Activated CD4-positive, alpha-beta T cell treated with anti-CD3 and anti-CD28 coated beads, Interleukin-2, amount 10 ng/mL, durations not matched to agents 7 days and 5 days (primary cell): Measurements from ENCODE around the gene MACF1. TPM values are rescaled to one million over a fixed set of nuclear protein-coding genes. Genes with fewer than 3 reads are reported as not detected.

Experiments used
- CTCF ChIA-PET: fragments of 350-600 bp; sonication (Branson Sonifier 250); formaldehyde crosslinking; loops from one replicate; lab custom pipeline; 2021; ENCODE audit warnings: antibody characterized with exemption; lab: Charles Lee
- POLR2A ChIA-PET: fragments of 350-600 bp; sonication (Branson Sonifier 250); formaldehyde crosslinking; loops from one replicate; lab custom pipeline; 2021; ENCODE audit warnings: antibody characterized with exemption; lab: Charles Lee
- DNase-seq: peaks from one replicate; pipeline ENCODE4 v3.0.0-alpha.2; 2020
- H3K27ac Mint-ChIP-seq: one replicate; pipeline ENCODE4 v1.8.0; 2021; ENCODE audit warnings: mild to moderate bottlenecking, moderate library complexity, mixed read lengths
- H3K27me3 Mint-ChIP-seq: one replicate; pipeline ENCODE4 v1.8.0; 2021; ENCODE audit warnings: mixed read lengths
- H3K36me3 Mint-ChIP-seq: one replicate; pipeline ENCODE4 v1.8.0; 2021; ENCODE audit warnings: low read depth, mixed read lengths
- H3K4me1 Mint-ChIP-seq: one replicate; pipeline ENCODE4 v1.8.0; 2021; ENCODE audit warnings: mixed read lengths
- H3K4me3 Mint-ChIP-seq: one replicate; pipeline ENCODE4 v1.8.0; 2021; ENCODE audit warnings: mild to moderate bottlenecking, moderate library complexity, mixed read lengths
- H3K9me3 Mint-ChIP-seq: one replicate; pipeline ENCODE4 v1.8.0; 2021; ENCODE audit warnings: mixed read lengths
- total RNA-seq, 2 experiments: library from RNA; stranded (reverse); gene quantifications; one replicate each; pipeline ENCODE4 v1.2.3, GENCODE V29; 2021

The MACF1 gene
- total RNA-seq, 2 experiments from 2014 or later: 375 to 395 TPM

- CTCF ChIA-PET: interaction anchor here (0.6 to 4.6 kb wide), 21 partner anchors 9 to 159 kb away, joined by 3 to 44 read pairs (median 4); no protein-coding TSS in a partner anchor
- no peak overlapping the region for H3K27ac Mint-ChIP-seq
- H3K4me1 Mint-ChIP-seq: peaks cover 38% of the 10 kb centered on the region
- no peaks in the 10 kb centered on the region for H3K9me3 Mint-ChIP-seq
- H3K36me3 Mint-ChIP-seq: peaks cover 40% of the 10 kb centered on the region
- DNase-seq: peak; percentile 65
- H3K4me3 Mint-ChIP-seq: no peak overlapping the region
- POLR2A ChIA-PET: interaction anchor here (0.6 to 1.0 kb wide), 2 partner anchors 16 to 53 kb away, joined by 3 to 4 read pairs; no protein-coding TSS in a partner anchor
- H3K27me3 Mint-ChIP-seq: no peaks in the 10 kb centered on the region
Observed at GRCh38 chr1:39258146-39258924, 53.8 kb downstream of the MACF1 start.

GRCh38 chr1:39258925-39259244 lies 54.4 kb downstream of the MACF1 start:
- no peaks in the 10 kb centered on the region for H3K27me3 Mint-ChIP-seq
- H3K36me3 Mint-ChIP-seq: peaks cover 42% of the 10 kb centered on the region
- POLR2A ChIA-PET: interaction anchor here (0.6 to 1.0 kb wide), 2 partner anchors 17 to 54 kb away, joined by 3 to 4 read pairs; no protein-coding TSS in a partner anchor
- CTCF ChIA-PET: interaction anchor here (0.6 to 4.6 kb wide), 21 partner anchors 9 to 159 kb away, joined by 3 to 44 read pairs (median 4); no protein-coding TSS in a partner anchor
- no peak overlapping the region for H3K27ac Mint-ChIP-seq
- no peak for DNase-seq
- H3K4me1 Mint-ChIP-seq: peaks cover 39% of the 10 kb centered on the region
- no peak overlapping the region for H3K4me3 Mint-ChIP-seq
- no peaks in the 10 kb centered on the region for H3K9me3 Mint-ChIP-seq

DNA sequence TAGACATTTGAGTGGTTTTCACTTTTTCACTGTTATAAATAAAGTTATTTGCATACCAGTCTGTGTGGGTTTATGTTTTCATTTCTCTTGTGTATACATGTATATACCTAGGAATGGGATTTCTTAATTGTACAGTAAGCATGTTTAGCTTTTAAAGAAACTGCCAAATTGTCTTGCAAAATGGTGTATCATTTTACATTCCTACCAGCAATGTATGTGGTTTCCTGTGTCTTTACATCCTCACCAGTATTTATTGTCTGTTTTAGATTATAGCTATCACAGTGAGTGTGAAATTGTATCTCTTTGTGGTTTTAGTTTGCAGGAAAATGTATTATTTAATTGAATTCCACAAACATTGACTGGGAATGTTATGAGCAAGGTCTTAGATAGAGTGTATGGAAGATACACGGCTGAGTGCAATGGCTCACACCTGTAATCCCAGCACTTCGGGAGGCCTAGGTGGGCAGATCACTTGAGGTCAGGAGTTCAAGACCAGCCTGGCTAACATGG lies 57.3 kb downstream of the MACF1 start:
- Mint-ChIP-seq H3K36me3 (peaks cover 47% of the 10 kb centered on the region), H3K9me3 (no peaks in the 10 kb centered on the region), H3K4me3 (no peak overlapping the region), H3K27me3 (no peaks in the 10 kb centered on the region), H3K4me1 (peaks cover 56% of the 10 kb centered on the region), H3K27ac (no peak overlapping the region)
- no peak for DNase-seq
- CTCF ChIA-PET: interaction anchor here (1.0 kb wide), 1 partner anchor 69 kb away, joined by 3 read pairs; no protein-coding TSS in a partner anchor
- POLR2A ChIA-PET: no interaction called here

- CTCF ChIA-PET: no interaction called here
- no peak for DNase-seq
- H3K4me1 Mint-ChIP-seq: peaks cover 61% of the 10 kb centered on the region
- no peaks in the 10 kb centered on the region for H3K27me3 Mint-ChIP-seq
- no peak overlapping the region for H3K4me3 Mint-ChIP-seq
- no peaks in the 10 kb centered on the region for H3K9me3 Mint-ChIP-seq
- POLR2A ChIA-PET: no interaction called here
- peaks cover 41% of the 10 kb centered on the region for H3K36me3 Mint-ChIP-seq
- H3K27ac Mint-ChIP-seq: peak overlapping the region; percentile 31
Observed at GRCh38 chr1:39262802-39263201, 58.3 kb downstream of the MACF1 start.

- peaks cover 76% of the 10 kb centered on the region for H3K4me1 Mint-ChIP-seq
- H3K27me3 Mint-ChIP-seq: no peaks in the 10 kb centered on the region
- ChIA-PET POLR2A (no interaction called here), CTCF (interaction anchor here (1.1 to 1.2 kb wide), 2 partner anchors 13 to 74 kb away, joined by 3 to 5 read pairs; no protein-coding TSS in a partner anchor)
- H3K36me3 Mint-ChIP-seq: peaks cover 41% of the 10 kb centered on the region
- no peaks in the 10 kb centered on the region for H3K9me3 Mint-ChIP-seq
- no peak for DNase-seq
- H3K4me3 Mint-ChIP-seq: no peak overlapping the region
- no peak overlapping the region for H3K27ac Mint-ChIP-seq
Observed at GRCh38 chr1:39266269-39266668, 61.8 kb downstream of the MACF1 start.

- no peaks in the 10 kb centered on the region for H3K9me3 Mint-ChIP-seq
- CTCF ChIA-PET: interaction anchor here (1.9 kb wide), 1 partner anchor 8 kb away, joined by 8 read pairs; no protein-coding TSS in a partner anchor
- no peaks in the 10 kb centered on the region for H3K27me3 Mint-ChIP-seq
- peaks cover 75% of the 10 kb centered on the region for H3K4me1 Mint-ChIP-seq
- H3K36me3 Mint-ChIP-seq: peaks cover 37% of the 10 kb centered on the region
- no peak overlapping the region for H3K27ac Mint-ChIP-seq
- no peak for DNase-seq
- H3K4me3 Mint-ChIP-seq: no peak overlapping the region
- POLR2A ChIA-PET: no interaction called here
Observed at GRCh38 chr1:39266792-39267191, 62.3 kb downstream of the MACF1 start.

- Mint-ChIP-seq H3K4me3 (peak overlapping the region; percentile 56), H3K36me3 (peaks cover 30% of the 10 kb centered on the region), H3K27ac (peak overlapping the region; percentile 87), H3K4me1 (peaks cover 73% of the 10 kb centered on the region), H3K27me3 (no peaks in the 10 kb centered on the region), H3K9me3 (no peaks in the 10 kb centered on the region)
- CTCF ChIA-PET: interaction anchor here (1.9 kb wide), 1 partner anchor 10 kb away, joined by 8 read pairs; no protein-coding TSS in a partner anchor
- DNase-seq: peak; percentile 21
- POLR2A ChIA-PET: interaction anchor here (0.6 kb wide), 1 partner anchor 83 kb away, joined by 3 read pairs; no protein-coding TSS in a partner anchor
Observed at GRCh38 chr1:39268112-39268581, 63.7 kb downstream of the MACF1 start.

GRCh38 chr1:39268906-39269305 lies 64.4 kb downstream of the MACF1 start:
- H3K27ac Mint-ChIP-seq: no peak overlapping the region
- peaks cover 71% of the 10 kb centered on the region for H3K4me1 Mint-ChIP-seq
- H3K9me3 Mint-ChIP-seq: no peaks in the 10 kb centered on the region
- no peak for DNase-seq
- POLR2A ChIA-PET: no interaction called here
- H3K4me3 Mint-ChIP-seq: no peak overlapping the region
- peaks cover 28% of the 10 kb centered on the region for H3K36me3 Mint-ChIP-seq
- CTCF ChIA-PET: interaction anchor here (1.4 kb wide), 2 partner anchors 10 kb away, joined by 3 to 5 read pairs; no protein-coding TSS in a partner anchor
- H3K27me3 Mint-ChIP-seq: no peaks in the 10 kb centered on the region

DNA sequence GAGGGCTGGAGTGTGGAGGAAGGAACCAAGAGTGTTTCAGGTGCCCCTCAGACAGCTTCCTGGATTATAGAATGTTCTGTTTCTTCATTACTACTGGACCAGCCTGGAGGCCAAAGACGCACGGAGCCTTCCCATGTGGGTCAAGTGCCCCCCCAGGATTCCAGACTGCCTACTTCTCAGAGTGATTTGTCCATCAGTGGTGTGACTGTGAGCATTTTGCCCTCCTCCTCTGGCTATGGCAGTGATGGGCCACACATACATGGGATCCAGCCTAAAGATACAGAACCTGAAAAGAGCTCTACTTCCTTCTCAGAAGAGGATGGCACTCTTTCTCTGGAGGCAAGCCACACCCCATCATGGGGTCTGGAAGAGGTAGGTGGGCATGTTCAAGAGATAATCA lies 64.9 kb downstream of the MACF1 start:
- Mint-ChIP-seq H3K4me3 (no peak overlapping the region), H3K4me1 (peaks cover 68% of the 10 kb centered on the region), H3K36me3 (peaks cover 25% of the 10 kb centered on the region), H3K27me3 (no peaks in the 10 kb centered on the region), H3K27ac (no peak overlapping the region), H3K9me3 (no peaks in the 10 kb centered on the region)
- DNase-seq: no peak
- CTCF ChIA-PET: interaction anchor here (0.6 to 1.4 kb wide), 6 partner anchors 10 to 86 kb away, joined by 3 to 5 read pairs (median 3); no protein-coding TSS in a partner anchor
- POLR2A ChIA-PET: no interaction called here

DNA sequence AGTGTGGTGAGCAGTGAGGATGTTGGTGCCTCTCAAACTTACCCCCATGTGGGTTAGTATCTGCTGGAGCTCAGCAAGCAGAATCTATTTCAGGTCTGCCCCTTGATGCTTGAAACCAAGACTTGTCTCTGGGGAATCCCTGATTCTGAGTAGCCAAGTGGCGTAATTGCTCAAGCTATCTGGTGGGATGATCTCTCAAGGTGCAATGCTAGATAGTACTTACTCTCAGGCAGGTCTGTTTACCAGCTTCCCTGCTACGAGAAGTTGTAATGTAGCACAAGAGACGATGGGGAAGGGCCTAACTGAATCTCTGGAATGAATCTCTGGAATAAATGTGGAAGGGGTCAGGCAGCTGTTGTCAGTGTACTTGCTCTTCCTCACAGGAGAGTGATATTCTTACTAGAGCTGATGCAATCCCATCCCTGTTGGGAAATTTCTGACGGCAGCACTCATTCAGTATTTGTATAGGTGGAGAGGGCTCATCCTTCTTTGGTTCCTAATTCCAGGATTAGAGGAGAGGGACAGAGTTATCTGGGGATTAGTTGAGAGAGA lies 65.4 kb downstream of the MACF1 start:
- Mint-ChIP-seq H3K27me3 (no peaks in the 10 kb centered on the region), H3K36me3 (peaks cover 25% of the 10 kb centered on the region), H3K9me3 (no peaks in the 10 kb centered on the region), H3K27ac (no peak overlapping the region), H3K4me1 (peaks cover 68% of the 10 kb centered on the region), H3K4me3 (no peak overlapping the region)
- ChIA-PET POLR2A (no interaction called here), CTCF (interaction anchor here (0.6 to 1.4 kb wide), 7 partner anchors 9 to 391 kb away, joined by 3 to 5 read pairs (median 3); no protein-coding TSS in a partner anchor)
- DNase-seq: no peak

DNA sequence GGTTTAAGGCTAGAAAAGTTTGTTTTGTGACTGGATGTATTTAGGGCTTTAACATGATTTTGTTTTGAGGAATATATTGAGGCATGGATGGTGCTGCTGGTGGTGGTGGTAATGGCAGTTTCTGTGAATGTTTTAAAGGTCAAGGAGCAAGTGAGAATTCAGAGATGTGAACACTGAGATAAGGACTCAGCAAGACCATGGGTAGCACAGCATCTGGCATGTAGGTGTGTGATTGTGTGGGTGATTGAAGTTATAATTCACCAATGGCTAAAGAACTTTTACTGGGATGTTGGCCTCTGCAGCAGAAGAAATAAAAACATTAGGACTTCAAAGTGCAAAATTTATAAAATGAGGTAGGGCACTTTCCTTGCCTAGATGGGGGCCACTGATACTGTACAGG lies 65.9 kb downstream of the MACF1 start:
- no peak for DNase-seq
- CTCF ChIA-PET: interaction anchor here (0.6 to 1.4 kb wide), 3 partner anchors 9 to 392 kb away, joined by 3 read pairs; no protein-coding TSS in a partner anchor
- POLR2A ChIA-PET: no interaction called here
- Mint-ChIP-seq H3K36me3 (peaks cover 22% of the 10 kb centered on the region), H3K4me3 (no peak overlapping the region), H3K9me3 (no peaks in the 10 kb centered on the region), H3K27me3 (no peaks in the 10 kb centered on the region), H3K27ac (peak overlapping the region; percentile 37), H3K4me1 (peaks cover 64% of the 10 kb centered on the region)

- no peak overlapping the region for H3K4me3 Mint-ChIP-seq
- POLR2A ChIA-PET: interaction anchor here (0.6 kb wide), 2 partner anchors 135 to 1708 kb away, joined by 3 read pairs; partner anchors contain the start of gene CTPS1
Observed at GRCh38 chr1:39272027-39272797, 67.7 kb downstream of the MACF1 start.

More at GRCh38 chr1:39272027-39272797, 67.7 kb downstream of the MACF1 start:
- CTCF ChIA-PET: interaction anchor here (0.7 to 1.9 kb wide), 4 partner anchors 19 to 173 kb away, joined by 4 to 8 read pairs (median 4); no protein-coding TSS in a partner anchor
- H3K4me1 Mint-ChIP-seq: peaks cover 52% of the 10 kb centered on the region
- no peak for DNase-seq
- no peaks in the 10 kb centered on the region for H3K9me3 Mint-ChIP-seq
- no peaks in the 10 kb centered on the region for H3K27me3 Mint-ChIP-seq
- H3K27ac Mint-ChIP-seq: peak overlapping the region; percentile 63
- peaks cover 22% of the 10 kb centered on the region for H3K36me3 Mint-ChIP-seq
